HEK293 (cell line): Measurements from ENCODE around the gene CYRIA.

Source experiments
- CTCF ChIA-PET: fragments of 350-600 bp; formaldehyde crosslinking; extraction: SDS; loops from one replicate; lab custom pipeline; 2021; ENCODE audit warnings: antibody characterized with exemption; lab: Yijun Ruan, JAX
- POLR2A ChIA-PET: fragments of 300-600 bp; formaldehyde crosslinking; extraction: SDS; loops from one replicate; lab custom pipeline; 2020; ENCODE audit warnings: antibody characterized with exemption, inconsistent platforms; lab: Yijun Ruan, JAX
- H3K27ac ChIP-seq: fragments of 200-500 bp; sonication (Bioruptor generic); 2 replicates; pipeline ENCODE4 v1.5.1; 2014; ENCODE audit warnings: low read depth, low read length, control low read depth, inconsistent platforms; ENCODE audit errors: extremely low read depth
- H3K36me3 ChIP-seq, 2 experiments: fragments of 200-500 bp in 1 of 2; sonication (Bioruptor generic) in 1 of 2; 1 replicate in 1 of 2; 2 replicates in 1 of 2; pipeline ENCODE4 v1.5.1; 2014 to 2017; ENCODE audit warnings: inconsistent platforms in 2 of 2, low read length in 2 of 2; ENCODE audit not compliant: control insufficient read depth in 2 of 2, insufficient read depth in 1 of 2
- H3K4me1 ChIP-seq: fragments of 200-500 bp; sonication (Bioruptor generic); 2 replicates; pipeline ENCODE4 v1.5.1; 2014; ENCODE audit warnings: mild to moderate bottlenecking, low read length, inconsistent platforms; ENCODE audit not compliant: control insufficient read depth, insufficient read depth
- H3K4me3 ChIP-seq: 2 replicates; pipeline ENCODE4 v1.5.1; 2011; ENCODE audit warnings: low read depth, mild to moderate bottlenecking, control low read depth, low read length, moderate library complexity
- H3K9me3 ChIP-seq: fragments of 200-500 bp; sonication (Bioruptor generic); 2 replicates; pipeline ENCODE4 v1.5.1; 2014; ENCODE audit warnings: low read depth, low read length, inconsistent platforms; ENCODE audit not compliant: control insufficient read depth, insufficient read depth
- ZNF112 ChIP-seq: fragments of 450-650 bp; formaldehyde crosslinking; IDR thresholded peaks from 2 replicates; pipeline ENCODE4 v1.5.0; 2017; ENCODE audit warnings: missing biosample characterization, missing genetic modification characterization
- ZNF114 ChIP-seq: fragments of 450-650 bp; formaldehyde crosslinking; IDR thresholded peaks from 2 replicates; pipeline ENCODE4 v1.5.0; 2017; ENCODE audit warnings: missing biosample characterization, missing genetic modification characterization
- ZNF16 ChIP-seq: fragments of 450-650 bp; formaldehyde crosslinking; IDR thresholded peaks from 2 replicates; pipeline ENCODE4 v1.5.1; 2016; ENCODE audit warnings: low read depth, missing biosample characterization, missing genetic modification characterization
- ZNF211 ChIP-seq: fragments of 450-650 bp; formaldehyde crosslinking; IDR thresholded peaks from 2 replicates; pipeline ENCODE4 v1.5.1; 2016; ENCODE audit warnings: low read depth, missing biosample characterization, missing genetic modification characterization
- ZNF223 ChIP-seq: fragments of 450-650 bp; formaldehyde crosslinking; IDR thresholded peaks from 2 replicates; pipeline ENCODE4 v1.5.1; 2016; ENCODE audit warnings: missing biosample characterization, missing genetic modification characterization
- ZNF433 ChIP-seq: fragments of 450-650 bp; formaldehyde crosslinking; IDR thresholded peaks from 2 replicates; pipeline ENCODE4 v1.5.1; 2016; ENCODE audit warnings: missing biosample characterization, missing genetic modification characterization, low read depth
- ZNF510 ChIP-seq: fragments of 450-650 bp; formaldehyde crosslinking; IDR thresholded peaks from 2 replicates; pipeline ENCODE4 v1.5.1; 2018; ENCODE audit warnings: mild to moderate bottlenecking, missing genetic modification characterization, missing biosample characterization; ENCODE audit not compliant: insufficient replicate concordance
- ZNF544 ChIP-seq: fragments of 450-650 bp; formaldehyde crosslinking; IDR thresholded peaks from 2 replicates; pipeline ENCODE4 v1.5.0; 2017; ENCODE audit warnings: missing biosample characterization, missing genetic modification characterization
- ZNF558 ChIP-seq: fragments of 450-650 bp; formaldehyde crosslinking; IDR thresholded peaks from 2 replicates; pipeline ENCODE4 v1.5.1; 2016; ENCODE audit warnings: missing biosample characterization, missing genetic modification characterization
- ZNF776 ChIP-seq: fragments of 450-650 bp; formaldehyde crosslinking; IDR thresholded peaks from 2 replicates; pipeline ENCODE4 v1.5.0; 2017; ENCODE audit warnings: missing biosample characterization, missing genetic modification characterization, borderline replicate concordance
- ZNF843 ChIP-seq: fragments of 450-650 bp; formaldehyde crosslinking; IDR thresholded peaks from 2 replicates; pipeline ENCODE4 v1.5.1; 2016; ENCODE audit warnings: missing biosample characterization, missing genetic modification characterization
- TF ChIP-seq, protein P1 (sequence below): fragments of 450-650 bp; formaldehyde crosslinking; IDR thresholded peaks from 2 replicates; pipeline ENCODE4 v1.5.1; 2016; ENCODE audit warnings: missing biosample characterization, missing genetic modification characterization
- TF ChIP-seq, protein P2 (sequence below): fragments of 450-650 bp; formaldehyde crosslinking; IDR thresholded peaks from 2 replicates; pipeline ENCODE4 v1.5.1; 2016; ENCODE audit warnings: missing biosample characterization, missing genetic modification characterization
- TF ChIP-seq, protein P3 (sequence below): fragments of 450-650 bp; formaldehyde crosslinking; IDR thresholded peaks from 2 replicates; pipeline ENCODE4; 2016; ENCODE audit warnings: missing biosample characterization, missing genetic modification characterization

CYRIA gene

DNA sequence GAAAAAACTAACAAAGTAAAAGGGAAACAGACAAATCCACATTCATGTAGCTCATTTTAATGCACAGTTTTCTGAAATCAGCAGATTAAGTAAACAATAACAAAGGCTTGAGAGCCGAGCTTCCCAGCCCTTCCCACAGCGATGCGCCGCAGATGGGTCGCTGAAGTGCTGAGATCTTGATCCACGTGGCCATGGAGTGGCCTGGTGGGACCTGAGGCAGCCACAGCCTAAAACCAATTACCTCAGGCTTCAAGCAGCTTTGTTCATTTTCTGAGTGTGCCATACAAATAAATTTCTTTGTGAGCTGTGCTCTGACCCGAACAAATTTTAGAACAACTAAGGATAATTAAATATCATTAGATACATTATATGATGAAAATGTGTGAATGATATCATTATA lies 25.6 kb upstream of the CYRIA start (continued):
- TF ChIP-seq ZNF112 (no peak), ZNF223 (tag by site-specific recombination) (no peak)
- TF ChIP-seq, protein P1, sequence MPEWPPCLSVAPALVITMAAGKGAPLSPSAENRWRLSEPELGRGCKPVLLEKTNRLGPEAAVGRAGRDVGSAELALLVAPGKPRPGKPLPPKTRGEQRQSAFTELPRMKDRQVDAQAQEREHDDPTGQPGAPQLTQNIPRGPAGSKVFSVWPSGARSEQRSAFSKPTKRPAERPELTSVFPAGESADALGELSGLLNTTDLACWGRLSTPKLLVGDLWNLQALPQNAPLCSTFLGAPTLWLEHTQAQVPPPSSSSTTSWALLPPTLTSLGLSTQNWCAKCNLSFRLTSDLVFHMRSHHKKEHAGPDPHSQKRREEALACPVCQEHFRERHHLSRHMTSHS (tag by site-specific recombination), result no peak

DNA sequence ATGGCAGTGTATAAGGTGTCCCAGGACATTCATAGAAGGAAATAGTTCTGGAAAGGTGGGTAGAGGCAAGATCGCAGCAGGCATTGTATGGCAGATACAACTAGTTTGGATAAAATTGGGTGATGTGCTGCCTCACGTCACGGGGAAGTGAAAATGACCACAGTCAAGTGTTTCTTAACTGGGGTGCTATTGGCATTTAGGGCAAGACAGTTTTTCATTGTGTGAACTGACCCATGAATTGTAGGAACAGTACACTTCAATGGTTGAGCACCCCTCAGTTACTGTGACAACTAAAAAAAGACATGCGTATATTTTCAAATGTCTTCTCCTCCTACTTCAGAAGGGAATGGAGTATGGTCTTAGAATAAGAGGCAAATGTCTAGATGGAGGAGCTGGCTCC lies 22.3 kb upstream of the CYRIA start:
- no peaks in the 10 kb centered on the region for H3K9me3 ChIP-seq
- CTCF ChIA-PET, result interaction anchor here (0.7 kb wide), 1 partner anchor 69 kb away, joined by 3 read pairs; no protein-coding TSS in a partner anchor
- H3K4me3 ChIP-seq, result no peak overlapping the region
- no peak overlapping the region for H3K27ac ChIP-seq
- H3K36me3 ChIP-seq, result no peaks in the 10 kb centered on the region
- no peaks in the 10 kb centered on the region for H3K4me1 ChIP-seq
- POLR2A ChIA-PET, result no interaction called here
- TF ChIP-seq ZNF544 (tag by site-specific recombination) (no peak), ZNF776 (no peak), ZNF211 (tag by site-specific recombination) (no peak)
- TF ChIP-seq, protein P2, sequence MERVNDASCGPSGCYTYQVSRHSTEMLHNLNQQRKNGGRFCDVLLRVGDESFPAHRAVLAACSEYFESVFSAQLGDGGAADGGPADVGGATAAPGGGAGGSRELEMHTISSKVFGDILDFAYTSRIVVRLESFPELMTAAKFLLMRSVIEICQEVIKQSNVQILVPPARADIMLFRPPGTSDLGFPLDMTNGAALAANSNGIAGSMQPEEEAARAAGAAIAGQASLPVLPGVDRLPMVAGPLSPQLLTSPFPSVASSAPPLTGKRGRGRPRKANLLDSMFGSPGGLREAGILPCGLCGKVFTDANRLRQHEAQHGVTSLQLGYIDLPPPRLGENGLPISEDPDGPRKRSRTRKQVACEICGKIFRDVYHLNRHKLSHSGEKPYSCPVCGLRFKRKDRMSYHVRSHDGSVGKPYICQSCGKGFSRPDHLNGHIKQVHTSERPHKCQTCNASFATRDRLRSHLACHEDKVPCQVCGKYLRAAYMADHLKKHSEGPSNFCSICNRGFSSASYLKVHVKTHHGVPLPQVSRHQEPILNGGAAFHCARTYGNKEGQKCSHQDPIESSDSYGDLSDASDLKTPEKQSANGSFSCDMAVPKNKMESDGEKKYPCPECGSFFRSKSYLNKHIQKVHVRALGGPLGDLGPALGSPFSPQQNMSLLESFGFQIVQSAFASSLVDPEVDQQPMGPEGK (tag by site-specific recombination), result no peak

DNA sequence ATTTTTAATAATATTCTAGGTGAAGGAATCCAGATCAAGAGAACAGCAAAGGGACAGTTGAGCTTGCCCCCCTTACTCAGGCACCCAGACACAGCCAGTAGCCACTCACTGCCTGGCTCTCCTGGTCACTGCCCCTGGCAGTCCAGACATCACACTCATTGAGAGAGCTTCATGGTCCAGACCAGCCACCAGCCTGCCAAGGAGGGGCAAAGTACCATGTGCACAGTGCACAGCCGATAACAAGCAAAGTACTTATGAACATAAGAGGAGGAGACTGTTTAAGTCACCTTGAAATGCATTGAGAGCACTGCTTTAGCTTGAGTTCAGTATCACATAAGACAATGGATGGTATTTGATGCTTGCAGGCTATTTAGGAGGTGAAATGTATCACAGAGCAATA lies 21.6 kb upstream of the CYRIA start:
- Histone ChIP-seq H3K4me1 (no peaks in the 10 kb centered on the region), H3K36me3 (no peaks in the 10 kb centered on the region), H3K27ac (no peak overlapping the region), H3K4me3 (no peak overlapping the region), H3K9me3 (no peaks in the 10 kb centered on the region)
- TF ChIP-seq ZNF433 (tag by site-specific recombination), result no peak
- no peak for TF ChIP-seq ZNF510 (tag by site-specific recombination)
- no peak for TF ChIP-seq ZNF114 (tag by site-specific recombination)
- TF ChIP-seq ZNF16, result no peak
- no peak for TF ChIP-seq ZNF843 (tag by site-specific recombination)
- CTCF ChIA-PET, result interaction anchor here (0.6 kb wide), 2 partner anchors 60 to 86 kb away, joined by 3 to 4 read pairs; no protein-coding TSS in a partner anchor
- POLR2A ChIA-PET, result no interaction called here

GRCh38 chr2:16686641-16687040 lies 21.0 kb upstream of the CYRIA start:
- POLR2A ChIA-PET, result no interaction called here
- H3K4me3 ChIP-seq, result no peak overlapping the region
- H3K27ac ChIP-seq, result no peak overlapping the region
- TF ChIP-seq ZNF558 (tag by site-specific recombination), result no peak
- TF ChIP-seq, protein P3, sequence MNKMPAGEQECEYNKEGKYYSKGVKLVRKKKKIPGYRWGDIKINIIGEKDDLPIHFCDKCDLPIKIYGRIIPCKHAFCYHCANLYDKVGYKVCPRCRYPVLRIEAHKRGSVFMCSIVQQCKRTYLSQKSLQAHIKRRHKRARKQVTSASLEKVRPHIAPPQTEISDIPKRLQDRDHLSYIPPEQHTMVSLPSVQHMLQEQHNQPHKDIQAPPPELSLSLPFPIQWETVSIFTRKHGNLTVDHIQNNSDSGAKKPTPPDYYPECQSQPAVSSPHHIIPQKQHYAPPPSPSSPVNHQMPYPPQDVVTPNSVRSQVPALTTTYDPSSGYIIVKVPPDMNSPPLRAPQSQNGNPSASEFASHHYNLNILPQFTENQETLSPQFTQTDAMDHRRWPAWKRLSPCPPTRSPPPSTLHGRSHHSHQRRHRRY (tag by site-specific recombination), result no peak
- TF ChIP-seq, all 188 proteins: peak for 0
- Histone ChIP-seq H3K4me1 (no peaks in the 10 kb centered on the region), H3K9me3 (no peaks in the 10 kb centered on the region), H3K36me3 (no peaks in the 10 kb centered on the region)
- CTCF ChIA-PET, result interaction anchor here (0.6 kb wide), 1 partner anchor 60 kb away, joined by 3 read pairs; no protein-coding TSS in a partner anchor
